DOHH2 (cell line): ENCODE measurements around the gene SH3D19.

Source experiments
- CTCF ChIP-seq: fragments of 200-600 bp; sonication (generic); IDR thresholded peaks from one replicate; pipeline ENCODE4 v1.5.1; 2014; ENCODE audit warnings: antibody characterized with exemption, mild to moderate bottlenecking, low read depth, low read length; ENCODE audit not compliant: poor library complexity, severe bottlenecking
- EZH2phosphoT487 ChIP-seq: fragments of 200-600 bp; sonication (generic); IDR thresholded peaks from 2 replicates; pipeline ENCODE4 v1.6.1; 2017; ENCODE audit warnings: borderline replicate concordance, mild to moderate bottlenecking, antibody characterized with exemption, low read length, moderate library complexity, mixed read lengths

GRCh38 chr4:151202381-151202780 lies 123.0 kb downstream of the SH3D19 start:
- TF ChIP-seq CTCF = no peak
- no peak for TF ChIP-seq EZH2phosphoT487
